ENCODE data around the gene ZCCHC7. TPM values are rescaled to one million over a fixed set of nuclear protein-coding genes. Genes with fewer than 3 reads are reported as not detected.
"Not testable (repeated sequence)": the region's sequence is repeated elsewhere in the genome, so short reads cannot be mapped to it uniquely, and the experiment has no call there.

The ZCCHC7 gene
- 11.3 TPM for total RNA-seq
- long read RNA-seq, partial matches to known transcripts: 1 of 11 reads
- long read RNA-seq, other reads (novel, unspliced or antisense): 8 of 11 reads

- DNase-seq (ENCODE audit: low spot score): peak; percentile 98
- intact Hi-C loops (cut with DNase I): loop anchor here (2.0 kb wide), 1 partner anchor 41 kb away; no protein-coding TSS in a partner anchor
Observed at GRCh38 chr9:37119907-37120842, at the start of gene ZCCHC7. Gene ZCCHC7, plus strand, starts transcription at chr9:37120574.

GRCh38 chr9:37074790-37075189 is 45.6 kb upstream of the ZCCHC7 start:
- intact Hi-C loops (cut with DNase I); DNase-seq (ENCODE audit: low spot score): not testable (repeated sequence)

GRCh38 chr9:37079370-37080164 is 40.8 kb upstream of the ZCCHC7 start:
- peak; percentile 96 for DNase-seq (ENCODE audit: low spot score)
- intact Hi-C loops (cut with DNase I): loop anchor here (2.0 to 5.0 kb wide), 2 partner anchors 41 to 42 kb away; partner anchors contain the start of gene ZCCHC7

- intact Hi-C loops (cut with DNase I): loop anchor here (5.0 kb wide), 1 partner anchor 43 kb away; no protein-coding TSS in a partner anchor
- not testable (repeated sequence) for DNase-seq (ENCODE audit: low spot score)
Observed at GRCh38 chr9:37080165-37080628, 40.2 kb upstream of the ZCCHC7 start.

- intact Hi-C loops (cut with DNase I): loop anchor here (5.0 kb wide), 1 partner anchor 44 kb away; no protein-coding TSS in a partner anchor
- not testable (repeated sequence) for DNase-seq (ENCODE audit: low spot score)
Observed at GRCh38 chr9:37081507-37081906, 38.9 kb upstream of the ZCCHC7 start.

GRCh38 chr9:37082214-37082765 is 38.1 kb upstream of the ZCCHC7 start:
- intact Hi-C loops (cut with DNase I): loop anchor here (5.0 kb wide), 1 partner anchor 45 kb away; no protein-coding TSS in a partner anchor

GRCh38 chr9:37083654-37084053 is 36.7 kb upstream of the ZCCHC7 start:
- intact Hi-C loops (cut with DNase I): loop anchor here (5.0 kb wide), 1 partner anchor 46 kb away; no protein-coding TSS in a partner anchor
- no peak for DNase-seq (ENCODE audit: low spot score)

More at GRCh38 chr9:37082214-37082765, 38.1 kb upstream of the ZCCHC7 start:
- no peak for DNase-seq (ENCODE audit: low spot score)

GRCh38 chr9:37085233-37085632 is 35.1 kb upstream of the ZCCHC7 start:
- intact Hi-C loops (cut with DNase I): no loop called here
- DNase-seq (ENCODE audit: low spot score): no peak

- DNase-seq (ENCODE audit: low spot score); intact Hi-C loops (cut with DNase I): not testable (repeated sequence)
Observed at GRCh38 chr9:37092714-37093295, 27.6 kb upstream of the ZCCHC7 start.

- no peak for DNase-seq (ENCODE audit: low spot score)
Observed at GRCh38 chr9:37094751-37095150, 25.6 kb upstream of the ZCCHC7 start.

GRCh38 chr9:37096628-37097027 is 23.7 kb upstream of the ZCCHC7 start:
- intact Hi-C loops (cut with DNase I): no loop called here
- DNase-seq (ENCODE audit: low spot score): no peak

More at GRCh38 chr9:37094751-37095150, 25.6 kb upstream of the ZCCHC7 start:
- intact Hi-C loops (cut with DNase I): no loop called here

GRCh38 chr9:37097294-37097693 is 23.1 kb upstream of the ZCCHC7 start:
- DNase-seq (ENCODE audit: low spot score): no peak
- intact Hi-C loops (cut with DNase I): no loop called here

GRCh38 chr9:37100327-37100726 is 20.0 kb upstream of the ZCCHC7 start:
- intact Hi-C loops (cut with DNase I): no loop called here
- DNase-seq (ENCODE audit: low spot score): no peak

- intact Hi-C loops (cut with DNase I): no loop called here
- no peak for DNase-seq (ENCODE audit: low spot score)
Observed at GRCh38 chr9:37100741-37101140, 19.6 kb upstream of the ZCCHC7 start.

- intact Hi-C loops (cut with DNase I): no loop called here
- DNase-seq (ENCODE audit: low spot score): no peak
Observed at GRCh38 chr9:37102486-37102885, 17.9 kb upstream of the ZCCHC7 start.

GRCh38 chr9:37104183-37104889 is 16.0 kb upstream of the ZCCHC7 start:
- DNase-seq (ENCODE audit: low spot score): no peak
- intact Hi-C loops (cut with DNase I): no loop called here

- intact Hi-C loops (cut with DNase I): no loop called here
- DNase-seq (ENCODE audit: low spot score): no peak
Observed at GRCh38 chr9:37105234-37105633, 15.1 kb upstream of the ZCCHC7 start.

GRCh38 chr9:37107701-37108100 is 12.7 kb upstream of the ZCCHC7 start:
- intact Hi-C loops (cut with DNase I): no loop called here
- DNase-seq (ENCODE audit: low spot score): no peak

Data from cardiac septum (tissue), 1 donor.